ENCODE measurements around the gene PPP1R27.

Gene PPP1R27

DNA sequence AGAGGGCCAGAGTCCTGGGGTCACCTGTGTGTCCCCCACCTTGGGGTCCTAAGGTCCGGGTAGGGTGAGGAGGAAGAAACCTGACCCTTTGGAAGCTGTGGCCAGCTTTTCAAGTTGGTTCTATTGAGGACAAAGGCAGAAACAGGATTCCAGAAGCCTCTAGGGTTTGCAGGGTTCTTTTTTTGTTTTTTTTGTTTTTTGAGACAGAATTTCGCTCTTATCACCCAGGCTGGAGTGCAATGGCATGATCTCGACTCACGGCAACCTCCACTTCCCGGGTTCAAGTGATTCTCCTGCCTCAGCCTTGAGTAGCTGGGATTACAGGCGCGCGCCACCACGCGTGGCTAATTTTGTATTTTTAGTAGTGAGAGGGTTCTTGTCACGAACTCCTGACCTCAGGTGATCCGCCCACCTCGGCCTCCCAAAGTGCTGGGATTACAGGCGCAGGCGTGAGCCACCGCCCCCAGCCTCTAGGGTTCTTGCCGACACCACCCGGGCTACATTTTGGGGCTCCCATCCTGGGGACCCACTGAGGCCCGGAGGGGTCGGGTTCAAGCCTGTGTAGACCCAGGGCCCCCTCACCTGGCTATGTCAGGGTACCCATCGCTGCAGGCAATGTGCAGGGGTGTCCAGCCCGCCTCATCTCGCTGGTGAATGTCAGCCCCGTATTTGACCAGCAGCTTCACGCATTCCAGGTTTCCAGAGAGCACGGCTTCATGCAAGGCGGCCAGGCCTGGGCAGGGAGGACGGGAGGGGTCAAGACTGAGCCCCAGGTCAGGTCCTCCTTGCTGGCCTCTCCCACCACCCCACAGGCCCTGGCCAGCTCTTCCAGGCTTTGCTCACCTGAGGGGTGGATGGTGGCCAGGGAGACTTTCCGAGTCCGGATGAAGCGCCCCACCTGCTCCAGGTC, 674 bp downstream of the PPP1R27 start:
- DNase-seq (ENCODE audit: low read depth) = no peak
- TF ChIP-seq, protein P1, sequence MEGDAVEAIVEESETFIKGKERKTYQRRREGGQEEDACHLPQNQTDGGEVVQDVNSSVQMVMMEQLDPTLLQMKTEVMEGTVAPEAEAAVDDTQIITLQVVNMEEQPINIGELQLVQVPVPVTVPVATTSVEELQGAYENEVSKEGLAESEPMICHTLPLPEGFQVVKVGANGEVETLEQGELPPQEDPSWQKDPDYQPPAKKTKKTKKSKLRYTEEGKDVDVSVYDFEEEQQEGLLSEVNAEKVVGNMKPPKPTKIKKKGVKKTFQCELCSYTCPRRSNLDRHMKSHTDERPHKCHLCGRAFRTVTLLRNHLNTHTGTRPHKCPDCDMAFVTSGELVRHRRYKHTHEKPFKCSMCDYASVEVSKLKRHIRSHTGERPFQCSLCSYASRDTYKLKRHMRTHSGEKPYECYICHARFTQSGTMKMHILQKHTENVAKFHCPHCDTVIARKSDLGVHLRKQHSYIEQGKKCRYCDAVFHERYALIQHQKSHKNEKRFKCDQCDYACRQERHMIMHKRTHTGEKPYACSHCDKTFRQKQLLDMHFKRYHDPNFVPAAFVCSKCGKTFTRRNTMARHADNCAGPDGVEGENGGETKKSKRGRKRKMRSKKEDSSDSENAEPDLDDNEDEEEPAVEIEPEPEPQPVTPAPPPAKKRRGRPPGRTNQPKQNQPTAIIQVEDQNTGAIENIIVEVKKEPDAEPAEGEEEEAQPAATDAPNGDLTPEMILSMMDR (conservative IDR thresholded peaks at IDR 0.05; ENCODE audit: control insufficient read depth, insufficient read depth, low read depth, low read length) = no peak
- H3K4me3 ChIP-seq (ENCODE audit: control insufficient read depth, low read depth, low read length) = peak overlapping the region; percentile 68

DNA sequence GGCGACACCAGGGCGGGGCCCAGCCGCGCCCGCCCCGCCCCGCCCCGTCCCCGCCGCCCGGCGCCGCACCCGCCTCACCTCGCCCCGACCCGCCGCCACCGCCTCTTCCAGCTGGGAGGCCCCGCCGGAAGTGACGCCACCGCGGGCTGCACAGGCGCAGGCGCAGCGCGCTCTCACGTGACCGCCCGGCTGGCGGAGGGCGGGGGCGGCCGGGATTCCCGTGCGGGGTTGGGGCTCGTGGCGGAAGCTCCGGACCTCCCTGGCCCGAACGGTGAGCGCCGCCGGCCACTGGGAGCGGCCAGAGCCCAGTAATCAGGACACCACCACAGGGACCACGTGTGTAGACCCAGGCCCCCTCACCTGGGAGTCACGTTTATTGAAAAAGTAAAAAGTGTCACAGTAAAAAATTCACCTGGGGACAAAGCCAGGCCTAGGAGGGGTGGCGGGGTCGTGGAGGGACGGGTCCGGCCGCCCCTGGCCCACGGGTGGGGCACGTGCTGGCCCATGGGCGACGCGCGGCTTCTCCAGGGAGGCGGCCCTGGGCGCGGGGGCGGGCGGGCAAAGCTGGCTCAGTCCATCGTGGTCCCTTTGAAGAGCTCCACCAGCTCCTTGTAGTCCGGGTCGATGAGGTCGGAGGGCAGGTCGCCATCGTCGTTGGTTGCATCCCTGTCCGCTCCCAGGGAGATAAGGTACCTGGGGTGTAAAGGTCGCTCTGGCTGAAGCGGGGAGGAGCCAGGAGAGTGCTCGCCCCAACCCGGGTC, 1.5 kb downstream of the PPP1R27 start, which contains the start of gene MCRIP1:
Gene MCRIP1, minus strand, starts transcription at position 132 of the 761 bp plus-strand sequence. CDS start 8,785 bp downstream, outside the sequence.
- H3K4me3 ChIP-seq (ENCODE audit: control insufficient read depth, low read depth, low read length) = peak within 1 kb of the TSS; percentile 71
- peak; percentile 87 for DNase-seq (ENCODE audit: low read depth)
- TF ChIP-seq, protein P1 (conservative IDR thresholded peaks at IDR 0.05; ENCODE audit: control insufficient read depth, insufficient read depth, low read depth, low read length) = no peak

GRCh38 chr17:81832608-81833159, 2.2 kb downstream of the PPP1R27 start:
- DNase-seq (ENCODE audit: low read depth) = peak; percentile 21
- peak overlapping the region; percentile 71 for H3K4me3 ChIP-seq (ENCODE audit: control insufficient read depth, low read depth, low read length)
- TF ChIP-seq, protein P1 (conservative IDR thresholded peaks at IDR 0.05; ENCODE audit: control insufficient read depth, insufficient read depth, low read depth, low read length) = no peak

GRCh38 chr17:81831957-81832607, 2.8 kb downstream of the PPP1R27 start:
- DNase-seq (ENCODE audit: low read depth) = peak; percentile 73
- TF ChIP-seq, protein P1 (conservative IDR thresholded peaks at IDR 0.05; ENCODE audit: control insufficient read depth, insufficient read depth, low read depth, low read length) = no peak
- H3K4me3 ChIP-seq (ENCODE audit: control insufficient read depth, low read depth, low read length) = peak overlapping the region; percentile 71

DNA sequence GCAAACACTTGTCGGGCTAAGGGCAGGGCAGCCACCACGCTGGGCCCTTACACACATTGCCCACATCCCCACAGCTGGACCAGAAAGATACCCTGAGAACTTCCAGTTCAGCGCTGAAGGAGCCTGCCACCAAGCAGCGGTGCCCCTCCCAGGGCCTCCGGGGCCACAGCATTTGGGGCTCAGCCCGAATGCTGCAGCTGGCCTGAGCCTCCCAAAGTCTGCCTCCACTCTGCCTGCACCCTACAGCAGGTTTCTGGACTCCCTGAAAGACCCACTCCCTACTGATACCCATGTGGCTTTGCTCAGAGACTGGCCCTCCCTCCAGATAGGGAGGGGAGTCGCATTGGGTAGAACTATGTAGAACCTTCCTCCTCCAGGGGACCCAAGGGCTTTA, 3.3 kb downstream of the PPP1R27 start:
- peak overlapping the region; percentile 71 for H3K4me3 ChIP-seq (ENCODE audit: control insufficient read depth, low read depth, low read length)
- TF ChIP-seq, protein P1 (conservative IDR thresholded peaks at IDR 0.05; ENCODE audit: control insufficient read depth, insufficient read depth, low read depth, low read length) = no peak
- no peak for DNase-seq (ENCODE audit: low read depth)

DNA sequence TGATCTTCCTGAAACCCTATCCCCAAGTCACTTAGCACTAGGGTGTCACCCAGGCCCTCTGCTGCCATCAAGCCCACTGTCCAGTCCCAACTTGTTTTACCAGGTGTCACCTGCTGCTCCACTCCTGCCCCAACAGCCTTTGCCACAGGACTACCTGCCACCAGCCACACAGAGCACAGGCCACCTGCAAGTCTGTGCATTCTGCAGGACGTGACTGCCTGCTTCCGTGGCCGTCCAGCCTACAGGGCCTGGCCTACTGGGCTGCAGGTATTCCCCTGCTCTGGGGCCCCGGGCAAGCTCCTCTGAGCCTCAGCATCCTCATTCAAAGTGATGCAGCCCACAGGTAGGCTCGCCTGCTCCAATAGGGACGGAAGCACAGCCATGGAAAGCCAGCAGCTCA, 5.0 kb downstream of the PPP1R27 start:
- no peak overlapping the region for H3K4me3 ChIP-seq (ENCODE audit: control insufficient read depth, low read depth, low read length)
- TF ChIP-seq, protein P1 (conservative IDR thresholded peaks at IDR 0.05; ENCODE audit: control insufficient read depth, insufficient read depth, low read depth, low read length) = no peak
- no peak for DNase-seq (ENCODE audit: low read depth)

Data from fibroblast of mammary gland (primary cell).